HCT116 (cell line): ENCODE measurements around the gene KMT2C.
"Not testable (repeated sequence)": the region's sequence is repeated elsewhere in the genome, so short reads cannot be mapped to it uniquely, and the experiment has no call there.

Experiments used
- ATF3 ChIP-seq: IDR thresholded peaks from 2 replicates; pipeline ENCODE4 v1.6.1; 2012
- CTCF ChIP-seq, 3 experiments: fragments of 200-600 bp in 1 of 3; sonication (generic) in 1 of 3; IDR thresholded peaks in 2 of 3; conservative IDR thresholded peaks in 1 of 3; 2 replicates each; pipeline ENCODE4 v1.5.1; 2012 to 2017; ENCODE audit warnings: low read depth in 2 of 3, low read length in 2 of 3, antibody characterized with exemption in 1 of 3, borderline replicate concordance in 1 of 3, control low read depth in 1 of 3, mild to moderate bottlenecking in 1 of 3, mixed read lengths in 1 of 3, mixed run types in 1 of 3, moderate library complexity in 1 of 3; ENCODE audit not compliant: insufficient read depth in 1 of 3
- EGR1 ChIP-seq: IDR thresholded peaks from 2 replicates; pipeline ENCODE4 v1.6.1; 2012; ENCODE audit warnings: low read depth
- EZH2 ChIP-seq: fragments of 200-600 bp; sonication (generic); IDR thresholded peaks from 2 replicates; pipeline ENCODE4 v1.6.1; 2017; ENCODE audit warnings: antibody characterized with exemption, mixed run types
- EZH2phosphoT487 ChIP-seq: fragments of 200-600 bp; IDR thresholded peaks from 2 replicates; pipeline ENCODE4 v1.6.1; 2018; ENCODE audit warnings: antibody characterized with exemption, borderline replicate concordance
- FOSL1 ChIP-seq: IDR thresholded peaks from 2 replicates; pipeline ENCODE4 v1.6.1; 2012; ENCODE audit warnings: low read depth
- MAX ChIP-seq: IDR thresholded peaks from 2 replicates; pipeline ENCODE4 v1.6.1; 2012
- POLR2A ChIP-seq: IDR thresholded peaks from 2 replicates; pipeline ENCODE4 v1.7.0; 2011; ENCODE audit warnings: borderline replicate concordance; ENCODE audit not compliant: insufficient read depth, insufficient read length; ENCODE audit errors: extremely low read depth
- RAD21 ChIP-seq: IDR thresholded peaks from 2 replicates; pipeline ENCODE4 v1.6.1; 2012; ENCODE audit warnings: low read depth, mild to moderate bottlenecking
- REST ChIP-seq: IDR thresholded peaks from 2 replicates; pipeline ENCODE4 v1.6.1; 2012; ENCODE audit warnings: low read depth
- SIN3A ChIP-seq: IDR thresholded peaks from 2 replicates; pipeline ENCODE4 v1.6.1; 2012; ENCODE audit warnings: low read depth
- SRF ChIP-seq: IDR thresholded peaks from 2 replicates; pipeline ENCODE4 v1.6.1; 2012; ENCODE audit warnings: low read depth
- ZBTB33 ChIP-seq: IDR thresholded peaks from 2 replicates; pipeline ENCODE4 v1.6.1; 2011; ENCODE audit warnings: mild to moderate bottlenecking, low read length, moderate library complexity; ENCODE audit not compliant: insufficient replicate concordance; ENCODE audit errors: extremely low read depth

GRCh38 chr7:152286972-152287371, 148.8 kb downstream of the KMT2C start:
- not testable (repeated sequence) for TF ChIP-seq EZH2; CTCF (IDR thresholded peaks at IDR 0.05 in 2 of 3, conservative IDR thresholded peaks at IDR 0.05 in 1 of 3; ENCODE audit: borderline replicate concordance in 1 of 3, insufficient read depth in 1 of 3, low read depth in 2 of 3, low read length in 2 of 3); ATF3; SIN3A; POLR2A; RAD21; ZBTB33; EZH2phosphoT487; FOSL1; REST; MAX; EGR1; SRF
